Activated T-cell treated with anti-CD3 and anti-CD28 coated beads for 24 hours (primary cell): Measurements from ENCODE around the gene KLHDC8B.
"Not testable (repeated sequence)": the region's sequence is repeated elsewhere in the genome, so short reads cannot be mapped to it uniquely, and the experiment has no call there.

ENCODE experiments used
- DNase-seq: peaks from one replicate; pipeline ENCODE4 v3.0.0-alpha.2; 2020; ENCODE audit warnings: low read depth

KLHDC8B gene

GRCh38 chr3:49183873-49184272 is 12.5 kb downstream of the KLHDC8B start:
- no peak for DNase-seq

- no peak for DNase-seq
Observed at GRCh38 chr3:49191741-49192140, 20.3 kb downstream of the KLHDC8B start.

GRCh38 chr3:49198161-49198560 is 26.8 kb downstream of the KLHDC8B start:
- no peak for DNase-seq

GRCh38 chr3:49198611-49199230 is 27.3 kb downstream of the KLHDC8B start:
- DNase-seq, result no peak

- DNase-seq, result no peak
Observed at GRCh38 chr3:49199239-49199899, 28.0 kb downstream of the KLHDC8B start.

- no peak for DNase-seq
Observed at GRCh38 chr3:49199900-49200281, 28.5 kb downstream of the KLHDC8B start.

- DNase-seq, result no peak
Observed at GRCh38 chr3:49213541-49213943, 42.1 kb downstream of the KLHDC8B start.

- DNase-seq, result no peak
Observed at GRCh38 chr3:49213998-49214397, 42.6 kb downstream of the KLHDC8B start.

GRCh38 chr3:49216687-49217086 is 45.3 kb downstream of the KLHDC8B start:
- DNase-seq, result not testable (repeated sequence)

GRCh38 chr3:49217108-49217507 is 45.7 kb downstream of the KLHDC8B start:
- DNase-seq, result not testable (repeated sequence)

GRCh38 chr3:49217688-49218470 is 46.5 kb downstream of the KLHDC8B start:
- DNase-seq, result no peak

GRCh38 chr3:49218471-49218989 is 47.1 kb downstream of the KLHDC8B start:
- DNase-seq, result not testable (repeated sequence)

- no peak for DNase-seq
Observed at GRCh38 chr3:49219132-49219531, 47.7 kb downstream of the KLHDC8B start.

GRCh38 chr3:49220985-49221563 is 49.7 kb downstream of the KLHDC8B start:
- not testable (repeated sequence) for DNase-seq

GRCh38 chr3:49222002-49222401 is 50.6 kb downstream of the KLHDC8B start:
- DNase-seq, result no peak
